ENCODE measurements around the gene ZBTB7C.
A peak's percentile ranks its signal among the peaks of the same experiment; 100 is the strongest.

The ZBTB7C gene

DNA sequence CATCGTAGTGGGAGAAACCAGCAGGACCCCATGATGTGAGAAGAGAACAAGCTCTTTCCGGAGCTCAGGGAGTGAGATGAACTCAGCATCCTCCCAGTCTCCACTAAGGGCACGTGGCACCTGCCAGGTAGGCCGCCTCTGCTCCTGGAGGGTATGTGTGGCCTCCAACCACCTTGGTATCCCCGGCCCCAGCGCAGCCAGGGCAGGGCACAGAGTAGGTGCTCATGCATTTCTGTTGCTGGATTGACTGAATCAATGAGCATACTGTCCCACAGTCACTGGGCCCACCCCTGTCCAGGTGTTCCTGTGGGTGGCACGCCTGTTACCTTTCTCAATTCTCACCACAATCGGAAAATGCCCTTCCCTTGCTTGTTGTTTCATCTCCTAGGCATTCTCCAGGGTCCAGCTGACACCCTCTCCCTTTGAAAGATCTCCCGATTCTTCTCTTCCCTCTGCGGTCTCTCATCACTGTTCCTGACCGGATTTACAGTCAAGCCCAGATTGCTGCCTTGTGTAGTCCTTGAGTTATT lies 340.2 kb downstream of the ZBTB7C start:
- Histone ChIP-seq H3K27me3 (no peaks in the 10 kb centered on the region), H3K4me3 (ENCODE audit: low read depth, low read length) (no peak overlapping the region), H3K36me3 (no peaks in the 10 kb centered on the region), H3K9me3 (no peaks in the 10 kb centered on the region), H3K4me1 (peaks cover 19% of the 10 kb centered on the region)
- TF ChIP-seq CTCF (IDR thresholded peaks at IDR 0.05; ENCODE audit: low read depth, low read length): no peak
- DNase-seq: no peak

DNA sequence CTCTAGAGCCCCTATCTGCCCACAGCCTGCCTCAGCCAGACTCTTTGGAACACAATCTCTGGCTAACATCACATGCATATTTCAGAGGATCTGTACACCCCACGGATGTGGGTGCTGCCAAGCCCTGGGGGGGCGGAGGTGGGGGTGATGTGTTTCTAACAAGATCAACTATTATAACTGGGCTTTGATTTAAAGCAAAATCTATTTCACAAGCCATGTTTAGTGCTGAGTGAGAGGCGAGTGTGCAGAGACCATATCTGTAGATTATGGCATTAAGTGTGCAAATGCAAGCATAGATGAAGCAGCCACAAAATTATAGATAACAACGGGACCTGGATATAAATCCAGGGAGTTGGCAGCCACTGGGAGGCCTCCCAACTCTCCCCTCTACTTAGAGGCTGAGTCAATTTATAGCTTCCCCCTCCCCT lies 342.9 kb downstream of the ZBTB7C start:
- DNase-seq: peak; percentile 46
- peaks cover 9% of the 10 kb centered on the region; the same call in 1 of the 2 replicates for H3K4me1 ChIP-seq
- no peaks in the 10 kb centered on the region for H3K27me3 ChIP-seq
- TF ChIP-seq CTCF (IDR thresholded peaks at IDR 0.05; ENCODE audit: low read depth, low read length): no peak
- no peak overlapping the region for H3K4me3 ChIP-seq (ENCODE audit: low read depth, low read length)
- H3K9me3 ChIP-seq: no peaks in the 10 kb centered on the region
- H3K36me3 ChIP-seq: no peaks in the 10 kb centered on the region

DNA sequence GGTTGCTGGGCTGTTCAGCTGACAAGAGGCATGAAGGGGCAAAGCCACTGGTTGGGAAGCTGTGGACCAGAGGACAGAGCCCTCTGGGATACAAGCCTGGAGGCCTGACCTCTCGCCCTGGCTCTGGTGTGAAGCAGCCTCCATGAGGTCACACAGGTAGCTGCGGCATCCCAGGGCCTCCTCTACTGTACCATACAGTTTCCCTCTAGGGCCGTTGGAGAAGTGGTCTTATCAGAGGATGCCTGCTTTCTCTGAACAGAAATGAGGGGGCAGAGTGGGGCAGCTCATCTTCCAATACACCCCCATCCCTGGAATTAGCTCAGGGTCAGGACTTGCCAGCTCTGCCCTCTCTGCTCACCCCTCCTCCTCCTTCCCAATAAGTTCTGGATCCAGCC lies 343.6 kb downstream of the ZBTB7C start:
- Histone ChIP-seq H3K27me3 (no peaks in the 10 kb centered on the region), H3K9me3 (no peaks in the 10 kb centered on the region), H3K36me3 (no peaks in the 10 kb centered on the region), H3K4me1 (peaks cover 9% of the 10 kb centered on the region; the same call in 1 of the 2 replicates), H3K4me3 (ENCODE audit: low read depth, low read length) (no peak overlapping the region)
- TF ChIP-seq CTCF (IDR thresholded peaks at IDR 0.05; ENCODE audit: low read depth, low read length): no peak
- no peak for DNase-seq

DNA sequence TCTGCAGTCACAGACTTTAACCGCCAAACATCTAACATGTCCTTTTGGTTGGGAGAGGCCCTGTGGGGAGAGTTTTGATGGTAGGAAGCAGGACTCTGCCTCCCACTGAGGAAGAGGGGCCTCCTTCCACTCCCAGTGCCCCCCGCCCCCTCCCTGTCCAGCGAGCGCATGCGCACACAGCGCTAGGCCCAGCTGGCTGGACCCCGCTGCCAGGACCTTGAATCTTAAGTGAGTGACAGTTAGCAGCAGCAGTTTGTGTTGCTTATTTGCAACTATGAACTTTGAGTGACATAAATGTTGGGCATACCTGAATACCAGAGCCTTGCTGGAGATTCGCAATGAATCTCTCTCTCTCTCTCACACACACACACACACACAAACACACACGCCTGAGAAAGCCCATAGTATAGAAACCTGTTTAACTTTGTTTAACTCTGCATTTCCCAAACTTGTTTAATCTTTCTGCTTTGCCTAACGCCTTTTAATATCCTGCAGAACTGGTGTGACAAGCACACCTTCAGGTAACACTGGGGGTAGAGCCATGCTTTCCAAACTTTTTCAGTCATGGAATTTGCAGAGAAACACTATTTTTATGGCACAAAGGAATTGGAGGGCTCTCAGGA lies 344.1 kb downstream of the ZBTB7C start:
- TF ChIP-seq CTCF (IDR thresholded peaks at IDR 0.05; ENCODE audit: low read depth, low read length): no peak
- no peaks in the 10 kb centered on the region for H3K36me3 ChIP-seq
- H3K27me3 ChIP-seq: no peaks in the 10 kb centered on the region
- peaks cover 9% of the 10 kb centered on the region; the same call in 1 of the 2 replicates for H3K4me1 ChIP-seq
- H3K4me3 ChIP-seq (ENCODE audit: low read depth, low read length): no peak overlapping the region
- H3K9me3 ChIP-seq: no peaks in the 10 kb centered on the region
- no peak for DNase-seq

GRCh38 chr18:48061781-48062570 lies 347.2 kb downstream of the ZBTB7C start:
- no peak for DNase-seq

More at GRCh38 chr18:48061781-48062570, 347.2 kb downstream of the ZBTB7C start:
- no peaks in the 10 kb centered on the region for H3K27me3 ChIP-seq
- H3K4me1 ChIP-seq: peaks cover 9% of the 10 kb centered on the region; the same call in 1 of the 2 replicates
- H3K4me3 ChIP-seq (ENCODE audit: low read depth, low read length): no peak overlapping the region
- no peaks in the 10 kb centered on the region for H3K36me3 ChIP-seq
- TF ChIP-seq CTCF (IDR thresholded peaks at IDR 0.05; ENCODE audit: low read depth, low read length): no peak
- no peaks in the 10 kb centered on the region for H3K9me3 ChIP-seq
